GM23338 (cell line): ENCODE measurements around the gene NAALADL2. TPM values are rescaled to one million over a fixed set of nuclear protein-coding genes. Genes with fewer than 3 reads are reported as not detected.

Source experiments
- ATAC-seq: fragments of 200-7000 bp; cut with Tn5 transposase; 3 replicates; pipeline ENCODE4 v1.9.1; 2020
- DNase-seq: peaks from one replicate; pipeline ENCODE4 v3.0.0-alpha.2; 2015; ENCODE audit warnings: low spot score
- H2AFZ ChIP-seq: fragments of 200-600 bp; sonication (generic); 2 replicates; pipeline ENCODE4 v1.8.0; 2016; ENCODE audit warnings: antibody characterized with exemption, mild to moderate bottlenecking, moderate library complexity
- H3F3A ChIP-seq: fragments of 200-600 bp; sonication (generic); replicated peaks from 2 replicates; pipeline ENCODE4 v1.8.0; 2017; ENCODE audit warnings: antibody characterized with exemption, mixed run types, low read depth
- H3K27ac ChIP-seq: fragments of 200-600 bp; sonication (generic); 2 replicates; pipeline ENCODE4 v1.6.1; 2016; ENCODE audit warnings: low read depth
- H3K27me3 ChIP-seq: fragments of 200-600 bp; sonication (generic); 2 replicates; pipeline ENCODE4 v1.8.0; 2016; ENCODE audit warnings: mild to moderate bottlenecking, mixed run types, moderate library complexity; ENCODE audit not compliant: insufficient read depth
- H3K36me3 ChIP-seq: fragments of 200-600 bp; sonication (generic); 2 replicates; pipeline ENCODE4 v1.8.0; 2016; ENCODE audit warnings: mild to moderate bottlenecking; ENCODE audit not compliant: insufficient read depth
- H3K4me1 ChIP-seq: fragments of 200-600 bp; sonication (generic); 2 replicates; pipeline ENCODE4 v1.8.0; 2016; ENCODE audit warnings: mild to moderate bottlenecking, moderate library complexity; ENCODE audit not compliant: insufficient read depth
- H3K4me2 ChIP-seq: fragments of 200-600 bp; sonication (generic); 2 replicates; pipeline ENCODE4 v1.7.1; 2017; ENCODE audit warnings: mixed run types
- H3K4me3 ChIP-seq: fragments of 200-600 bp; sonication (generic); 2 replicates; pipeline ENCODE4 v1.6.1; 2016; ENCODE audit warnings: mixed run types
- H3K79me2 ChIP-seq: fragments of 200-600 bp; sonication (generic); replicated peaks from 2 replicates; pipeline ENCODE4 v1.8.0; 2017; ENCODE audit warnings: mild to moderate bottlenecking; ENCODE audit not compliant: insufficient read depth
- H3K9me2 ChIP-seq: fragments of 200-600 bp; sonication (generic); 2 replicates; pipeline ENCODE4 v1.8.0; 2017; ENCODE audit not compliant: insufficient read depth
- H4K20me1 ChIP-seq: fragments of 200-600 bp; sonication (generic); replicated peaks from 2 replicates; pipeline ENCODE4 v1.8.0; 2017; ENCODE audit warnings: mild to moderate bottlenecking; ENCODE audit not compliant: insufficient read depth
- H3K27ac Mint-ChIP-seq: 2 replicates; pipeline ENCODE4 v1.8.0; 2020; ENCODE audit warnings: inconsistent platforms, mild to moderate bottlenecking, moderate library complexity, mixed read lengths
- H3K27me3 Mint-ChIP-seq: 3 replicates; pipeline ENCODE4 v1.8.0; 2022; ENCODE audit warnings: low read depth, mild to moderate bottlenecking, moderate library complexity, mixed read lengths, inconsistent platforms; ENCODE audit not compliant: insufficient read depth, poor library complexity
- H3K36me3 Mint-ChIP-seq: 3 replicates; pipeline ENCODE4 v1.8.0; 2021; ENCODE audit warnings: low read depth, mild to moderate bottlenecking, inconsistent platforms, moderate library complexity, mixed read lengths
- H3K4me1 Mint-ChIP-seq: 3 replicates; pipeline ENCODE4 v1.8.0; 2020; ENCODE audit warnings: mild to moderate bottlenecking, inconsistent platforms, mixed read lengths
- H3K4me3 Mint-ChIP-seq: 3 replicates; pipeline ENCODE4 v1.8.0; 2021; ENCODE audit warnings: moderate library complexity, mild to moderate bottlenecking, inconsistent platforms, mixed read lengths
- H3K9me3 Mint-ChIP-seq: 3 replicates; pipeline ENCODE4 v1.8.0; 2020; ENCODE audit warnings: moderate library complexity, mild to moderate bottlenecking, inconsistent platforms, mixed read lengths
- CREB1 ChIP-seq: fragments of 250-450 bp; sonication (Bioruptor Pico); IDR thresholded peaks from 2 replicates; pipeline ENCODE4 v1.5.0; 2020; ENCODE audit warnings: low read depth, mild to moderate bottlenecking, moderate library complexity
- EZH2 ChIP-seq: fragments of 200-600 bp; sonication (generic); IDR thresholded peaks from one replicate; pipeline ENCODE4 v1.8.0; 2017; ENCODE audit warnings: antibody characterized with exemption, mild to moderate bottlenecking, low read depth; ENCODE audit not compliant: unreplicated experiment
- EZH2phosphoT487 ChIP-seq: fragments of 200-600 bp; sonication (generic); IDR thresholded peaks from one replicate; pipeline ENCODE4 v1.8.1; 2018; ENCODE audit warnings: antibody characterized with exemption; ENCODE audit not compliant: unreplicated experiment
- JUNB ChIP-seq: IDR thresholded peaks from one replicate; pipeline ENCODE4 v1.6.1; 2016; ENCODE audit warnings: antibody characterized with exemption; ENCODE audit not compliant: unreplicated experiment
- NANOG ChIP-seq: IDR thresholded peaks from 2 replicates; pipeline ENCODE4 v1.6.1; 2016; ENCODE audit warnings: antibody characterized with exemption, borderline replicate concordance
- STAT1 ChIP-seq: IDR thresholded peaks from one replicate; pipeline ENCODE4 v1.6.1; 2016; ENCODE audit warnings: antibody characterized with exemption; ENCODE audit not compliant: unreplicated experiment
- ZNF114 ChIP-seq: fragments of 250-450 bp; sonication (Bioruptor Pico); IDR thresholded peaks from 2 replicates; pipeline ENCODE4 v1.5.0; 2020; ENCODE audit warnings: mild to moderate bottlenecking, moderate library complexity
- polyA plus RNA-seq: library from polyadenylated mRNA; unstranded; fragments of >200 nt; fragmentation: Nextera tagmentation; extraction: Ambion mirVana; gene quantifications from 2 replicates; pipeline ENCODE4 v1.2.1, GENCODE V29; 2016
- total RNA-seq: library from RNA; depleted of rRNA; stranded (reverse); fragments of >200 nt; shearing (Covaris generic); gene quantifications from 2 replicates; pipeline ENCODE4 v1.2.3, GENCODE V29; 2014
- TF ChIP-seq, protein P1 (sequence below): IDR thresholded peaks from one replicate; pipeline ENCODE4 v1.6.1; 2018; ENCODE audit warnings: antibody characterized with exemption; ENCODE audit not compliant: unreplicated experiment
- TF ChIP-seq, protein P2 (sequence below): IDR thresholded peaks from 2 replicates; pipeline ENCODE4 v1.6.1; 2016; ENCODE audit warnings: antibody characterized with exemption
- TF ChIP-seq, protein P3 (sequence below): fragments of 250-450 bp; sonication (Bioruptor Pico); IDR thresholded peaks from 2 replicates; pipeline ENCODE4 v1.5.0; 2020; ENCODE audit warnings: mild to moderate bottlenecking, moderate library complexity

NAALADL2 gene
- total and polyA plus RNA-seq, 2 experiments from 2014 or later: 1.6 to 2.6 TPM

DNA sequence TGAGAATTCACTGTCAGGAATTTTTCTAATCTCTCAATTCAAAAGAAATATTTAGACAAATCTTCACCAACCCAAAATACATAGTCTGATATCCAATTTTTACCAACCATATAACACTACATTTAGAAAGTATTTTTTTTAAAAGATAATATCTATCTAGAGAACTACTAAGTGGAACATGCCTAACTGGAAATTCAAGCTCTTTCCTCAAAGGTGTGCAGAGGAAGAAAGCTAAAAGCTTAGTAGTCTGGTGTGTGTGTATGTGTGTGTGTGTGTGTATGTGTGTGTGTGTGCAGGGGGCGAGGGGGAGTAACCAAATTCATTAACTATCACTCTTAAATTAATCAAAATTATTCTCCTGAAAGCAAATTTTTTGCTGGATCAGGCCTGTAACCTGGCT lies 797.3 kb downstream of the NAALADL2 start:
- H3K4me1 ChIP-seq: peaks cover 4% of the 10 kb centered on the region; the same call in 1 of the 2 replicates
- H3K27ac Mint-ChIP-seq: no peak overlapping the region
- no peaks in the 10 kb centered on the region for H3K27me3 ChIP-seq
- H3K27ac ChIP-seq: no peak overlapping the region
- no peaks in the 10 kb centered on the region for H3K9me3 Mint-ChIP-seq
- no peaks in the 10 kb centered on the region for H3K36me3 ChIP-seq
- no peaks in the 10 kb centered on the region for H3K9me2 ChIP-seq
- TF ChIP-seq, protein P1, sequence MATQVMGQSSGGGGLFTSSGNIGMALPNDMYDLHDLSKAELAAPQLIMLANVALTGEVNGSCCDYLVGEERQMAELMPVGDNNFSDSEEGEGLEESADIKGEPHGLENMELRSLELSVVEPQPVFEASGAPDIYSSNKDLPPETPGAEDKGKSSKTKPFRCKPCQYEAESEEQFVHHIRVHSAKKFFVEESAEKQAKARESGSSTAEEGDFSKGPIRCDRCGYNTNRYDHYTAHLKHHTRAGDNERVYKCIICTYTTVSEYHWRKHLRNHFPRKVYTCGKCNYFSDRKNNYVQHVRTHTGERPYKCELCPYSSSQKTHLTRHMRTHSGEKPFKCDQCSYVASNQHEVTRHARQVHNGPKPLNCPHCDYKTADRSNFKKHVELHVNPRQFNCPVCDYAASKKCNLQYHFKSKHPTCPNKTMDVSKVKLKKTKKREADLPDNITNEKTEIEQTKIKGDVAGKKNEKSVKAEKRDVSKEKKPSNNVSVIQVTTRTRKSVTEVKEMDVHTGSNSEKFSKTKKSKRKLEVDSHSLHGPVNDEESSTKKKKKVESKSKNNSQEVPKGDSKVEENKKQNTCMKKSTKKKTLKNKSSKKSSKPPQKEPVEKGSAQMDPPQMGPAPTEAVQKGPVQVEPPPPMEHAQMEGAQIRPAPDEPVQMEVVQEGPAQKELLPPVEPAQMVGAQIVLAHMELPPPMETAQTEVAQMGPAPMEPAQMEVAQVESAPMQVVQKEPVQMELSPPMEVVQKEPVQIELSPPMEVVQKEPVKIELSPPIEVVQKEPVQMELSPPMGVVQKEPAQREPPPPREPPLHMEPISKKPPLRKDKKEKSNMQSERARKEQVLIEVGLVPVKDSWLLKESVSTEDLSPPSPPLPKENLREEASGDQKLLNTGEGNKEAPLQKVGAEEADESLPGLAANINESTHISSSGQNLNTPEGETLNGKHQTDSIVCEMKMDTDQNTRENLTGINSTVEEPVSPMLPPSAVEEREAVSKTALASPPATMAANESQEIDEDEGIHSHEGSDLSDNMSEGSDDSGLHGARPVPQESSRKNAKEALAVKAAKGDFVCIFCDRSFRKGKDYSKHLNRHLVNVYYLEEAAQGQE: no peak
- TF ChIP-seq STAT1: no peak
- no peak for TF ChIP-seq ZNF114 (CRISPR knock-in tag)
- TF ChIP-seq, protein P2, sequence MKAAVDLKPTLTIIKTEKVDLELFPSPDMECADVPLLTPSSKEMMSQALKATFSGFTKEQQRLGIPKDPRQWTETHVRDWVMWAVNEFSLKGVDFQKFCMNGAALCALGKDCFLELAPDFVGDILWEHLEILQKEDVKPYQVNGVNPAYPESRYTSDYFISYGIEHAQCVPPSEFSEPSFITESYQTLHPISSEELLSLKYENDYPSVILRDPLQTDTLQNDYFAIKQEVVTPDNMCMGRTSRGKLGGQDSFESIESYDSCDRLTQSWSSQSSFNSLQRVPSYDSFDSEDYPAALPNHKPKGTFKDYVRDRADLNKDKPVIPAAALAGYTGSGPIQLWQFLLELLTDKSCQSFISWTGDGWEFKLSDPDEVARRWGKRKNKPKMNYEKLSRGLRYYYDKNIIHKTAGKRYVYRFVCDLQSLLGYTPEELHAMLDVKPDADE: no peak
- TF ChIP-seq, protein P3, sequence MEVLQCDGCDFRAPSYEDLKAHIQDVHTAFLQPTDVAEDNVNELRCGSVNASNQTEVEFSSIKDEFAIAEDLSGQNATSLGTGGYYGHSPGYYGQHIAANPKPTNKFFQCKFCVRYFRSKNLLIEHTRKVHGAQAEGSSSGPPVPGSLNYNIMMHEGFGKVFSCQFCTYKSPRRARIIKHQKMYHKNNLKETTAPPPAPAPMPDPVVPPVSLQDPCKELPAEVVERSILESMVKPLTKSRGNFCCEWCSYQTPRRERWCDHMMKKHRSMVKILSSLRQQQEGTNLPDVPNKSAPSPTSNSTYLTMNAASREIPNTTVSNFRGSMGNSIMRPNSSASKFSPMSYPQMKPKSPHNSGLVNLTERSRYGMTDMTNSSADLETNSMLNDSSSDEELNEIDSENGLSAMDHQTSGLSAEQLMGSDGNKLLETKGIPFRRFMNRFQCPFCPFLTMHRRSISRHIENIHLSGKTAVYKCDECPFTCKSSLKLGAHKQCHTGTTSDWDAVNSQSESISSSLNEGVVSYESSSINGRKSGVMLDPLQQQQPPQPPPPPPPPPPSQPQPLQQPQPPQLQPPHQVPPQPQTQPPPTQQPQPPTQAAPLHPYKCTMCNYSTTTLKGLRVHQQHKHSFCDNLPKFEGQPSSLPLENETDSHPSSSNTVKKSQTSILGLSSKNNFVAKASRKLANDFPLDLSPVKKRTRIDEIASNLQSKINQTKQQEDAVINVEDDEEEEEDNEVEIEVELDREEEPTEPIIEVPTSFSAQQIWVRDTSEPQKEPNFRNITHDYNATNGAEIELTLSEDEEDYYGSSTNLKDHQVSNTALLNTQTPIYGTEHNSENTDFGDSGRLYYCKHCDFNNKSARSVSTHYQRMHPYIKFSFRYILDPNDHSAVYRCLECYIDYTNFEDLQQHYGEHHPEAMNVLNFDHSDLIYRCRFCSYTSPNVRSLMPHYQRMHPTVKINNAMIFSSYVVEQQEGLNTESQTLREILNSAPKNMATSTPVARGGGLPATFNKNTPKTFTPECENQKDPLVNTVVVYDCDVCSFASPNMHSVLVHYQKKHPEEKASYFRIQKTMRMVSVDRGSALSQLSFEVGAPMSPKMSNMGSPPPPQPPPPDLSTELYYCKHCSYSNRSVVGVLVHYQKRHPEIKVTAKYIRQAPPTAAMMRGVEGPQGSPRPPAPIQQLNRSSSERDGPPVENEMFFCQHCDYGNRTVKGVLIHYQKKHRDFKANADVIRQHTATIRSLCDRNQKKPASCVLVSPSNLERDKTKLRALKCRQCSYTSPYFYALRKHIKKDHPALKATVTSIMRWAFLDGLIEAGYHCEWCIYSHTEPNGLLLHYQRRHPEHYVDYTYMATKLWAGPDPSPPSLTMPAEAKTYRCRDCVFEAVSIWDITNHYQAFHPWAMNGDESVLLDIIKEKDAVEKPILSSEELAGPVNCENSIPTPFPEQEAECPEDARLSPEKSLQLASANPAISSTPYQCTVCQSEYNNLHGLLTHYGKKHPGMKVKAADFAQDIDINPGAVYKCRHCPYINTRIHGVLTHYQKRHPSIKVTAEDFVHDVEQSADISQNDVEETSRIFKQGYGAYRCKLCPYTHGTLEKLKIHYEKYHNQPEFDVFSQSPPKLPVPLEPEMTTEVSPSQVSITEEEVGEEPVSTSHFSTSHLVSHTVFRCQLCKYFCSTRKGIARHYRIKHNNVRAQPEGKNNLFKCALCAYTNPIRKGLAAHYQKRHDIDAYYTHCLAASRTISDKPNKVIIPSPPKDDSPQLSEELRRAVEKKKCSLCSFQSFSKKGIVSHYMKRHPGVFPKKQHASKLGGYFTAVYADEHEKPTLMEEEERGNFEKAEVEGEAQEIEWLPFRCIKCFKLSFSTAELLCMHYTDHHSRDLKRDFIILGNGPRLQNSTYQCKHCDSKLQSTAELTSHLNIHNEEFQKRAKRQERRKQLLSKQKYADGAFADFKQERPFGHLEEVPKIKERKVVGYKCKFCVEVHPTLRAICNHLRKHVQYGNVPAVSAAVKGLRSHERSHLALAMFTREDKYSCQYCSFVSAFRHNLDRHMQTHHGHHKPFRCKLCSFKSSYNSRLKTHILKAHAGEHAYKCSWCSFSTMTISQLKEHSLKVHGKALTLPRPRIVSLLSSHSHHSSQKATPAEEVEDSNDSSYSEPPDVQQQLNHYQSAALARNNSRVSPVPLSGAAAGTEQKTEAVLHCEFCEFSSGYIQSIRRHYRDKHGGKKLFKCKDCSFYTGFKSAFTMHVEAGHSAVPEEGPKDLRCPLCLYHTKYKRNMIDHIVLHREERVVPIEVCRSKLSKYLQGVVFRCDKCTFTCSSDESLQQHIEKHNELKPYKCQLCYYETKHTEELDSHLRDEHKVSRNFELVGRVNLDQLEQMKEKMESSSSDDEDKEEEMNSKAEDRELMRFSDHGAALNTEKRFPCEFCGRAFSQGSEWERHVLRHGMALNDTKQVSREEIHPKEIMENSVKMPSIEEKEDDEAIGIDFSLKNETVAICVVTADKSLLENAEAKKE (CRISPR knock-in tag): no peak
- no peak for TF ChIP-seq EZH2
- TF ChIP-seq EZH2phosphoT487: no peak
- no peak for TF ChIP-seq CREB1 (CRISPR knock-in tag)
- no peak for TF ChIP-seq NANOG
- TF ChIP-seq JUNB: no peak
- H3K4me3 Mint-ChIP-seq: no peak overlapping the region
- DNase-seq: no peak
- H3K79me2 ChIP-seq: no peaks in the 10 kb centered on the region
- ATAC-seq: no peak
- no peaks in the 10 kb centered on the region for H3F3A ChIP-seq
- H3K4me2 ChIP-seq: no peak overlapping the region
- no peak overlapping the region for H2AFZ ChIP-seq
- H3K36me3 Mint-ChIP-seq: no peaks in the 10 kb centered on the region
- H3K27me3 Mint-ChIP-seq: no peaks in the 10 kb centered on the region
- no peak overlapping the region for H3K4me3 ChIP-seq
- H3K4me1 Mint-ChIP-seq: no peaks in the 10 kb centered on the region
- H4K20me1 ChIP-seq: no peaks in the 10 kb centered on the region
